ENCODE results near the gene NIPAL4. TPM values are rescaled to one million over a fixed set of nuclear protein-coding genes. Genes with fewer than 3 reads are reported as not detected.

NIPAL4 gene
- not detected in 2 replicates for total RNA-seq

GRCh38 chr5:157459715-157460599 is at the start of gene NIPAL4:
NIPAL4 (plus strand) TSS chr5:157460213; CDS start chr5:157460321, 108 bp downstream.

Other genes with a start within 250 kb of the NIPAL4 start
- gene CYFIP2, start 194.1 kb upstream of the NIPAL4 start, total RNA-seq = 0.54 and 4.7 TPM in 2 replicates
- 11.4 and 16.4 TPM in 2 replicates for gene ADAM19, start 115.6 kb downstream of the NIPAL4 start, total RNA-seq
- not detected in 2 replicates for gene SOX30, start 192.2 kb downstream of the NIPAL4 start, total RNA-seq
- not detected in 2 replicates for gene C5orf52, start 211.3 kb downstream of the NIPAL4 start, total RNA-seq

Data from cardiac atrium fibroblast (primary cell).